ENCODE data around the gene TSPAN18.

TSPAN18 gene

GRCh38 chr11:44868021-44868420, 141.3 kb downstream of the TSPAN18 start:
- no peak for TF ChIP-seq ZSCAN4 (tag by site-specific recombination; IDR thresholded peaks at IDR 0.05)
- TF ChIP-seq ZNF514 (tag by site-specific recombination; IDR thresholded peaks at IDR 0.05): no peak
- TF ChIP-seq ZNF37A (tag by site-specific recombination; IDR thresholded peaks at IDR 0.05): no peak
- no peak overlapping the region for H3K27ac ChIP-seq (ENCODE audit: extremely low read depth, low read depth, low read length)
- CTCF ChIA-PET: interaction anchor here (0.9 to 1.6 kb wide), 4 partner anchors 26 to 93 kb away, joined by 3 to 8 read pairs (median 4); no protein-coding TSS in a partner anchor
- POLR2A ChIA-PET: interaction anchor here (0.7 kb wide), 1 partner anchor 24 kb away, joined by 3 read pairs; no protein-coding TSS in a partner anchor
- no peaks in the 10 kb centered on the region for H3K4me1 ChIP-seq (ENCODE audit: control insufficient read depth, insufficient read depth, low read length)
- H3K4me3 ChIP-seq (ENCODE audit: low read depth, low read length): no peak overlapping the region
- H3K36me3 ChIP-seq (ENCODE audit: control insufficient read depth in 2 of 2, insufficient read depth in 1 of 2, low read length in 2 of 2): no peaks in the 10 kb centered on the region
- H3K9me3 ChIP-seq (ENCODE audit: control insufficient read depth, insufficient read depth, low read depth, low read length): no peaks in the 10 kb centered on the region

- Histone ChIP-seq H3K36me3 (ENCODE audit: control insufficient read depth in 2 of 2, insufficient read depth in 1 of 2, low read length in 2 of 2) (no peaks in the 10 kb centered on the region), H3K27ac (ENCODE audit: extremely low read depth, low read depth, low read length) (no peak overlapping the region), H3K9me3 (ENCODE audit: control insufficient read depth, insufficient read depth, low read depth, low read length) (no peaks in the 10 kb centered on the region), H3K4me1 (ENCODE audit: control insufficient read depth, insufficient read depth, low read length) (no peaks in the 10 kb centered on the region), H3K4me3 (ENCODE audit: low read depth, low read length) (no peak overlapping the region)
- POLR2A ChIA-PET: interaction anchor here (0.7 kb wide), 1 partner anchor 25 kb away, joined by 3 read pairs; no protein-coding TSS in a partner anchor
- CTCF ChIA-PET: interaction anchor here (0.7 to 1.6 kb wide), 9 partner anchors 26 to 248 kb away, joined by 3 to 8 read pairs (median 4); no protein-coding TSS in a partner anchor
- TF ChIP-seq ZNF155 (tag by site-specific recombination; IDR thresholded peaks at IDR 0.05) (no peak), ZIC2 (tag by site-specific recombination; IDR thresholded peaks at IDR 0.05) (no peak), GLI4 (tag by site-specific recombination; IDR thresholded peaks at IDR 0.05) (no peak), ZNF624 (tag by site-specific recombination; IDR thresholded peaks at IDR 0.05) (no peak), ZNF645 (tag by site-specific recombination; IDR thresholded peaks at IDR 0.05) (no peak), ZNF530 (tag by site-specific recombination; IDR thresholded peaks at IDR 0.05; ENCODE audit: low read depth) (no peak), ZNF521 (tag by site-specific recombination; IDR thresholded peaks at IDR 0.05) (no peak)
- TF ChIP-seq, protein P1, sequence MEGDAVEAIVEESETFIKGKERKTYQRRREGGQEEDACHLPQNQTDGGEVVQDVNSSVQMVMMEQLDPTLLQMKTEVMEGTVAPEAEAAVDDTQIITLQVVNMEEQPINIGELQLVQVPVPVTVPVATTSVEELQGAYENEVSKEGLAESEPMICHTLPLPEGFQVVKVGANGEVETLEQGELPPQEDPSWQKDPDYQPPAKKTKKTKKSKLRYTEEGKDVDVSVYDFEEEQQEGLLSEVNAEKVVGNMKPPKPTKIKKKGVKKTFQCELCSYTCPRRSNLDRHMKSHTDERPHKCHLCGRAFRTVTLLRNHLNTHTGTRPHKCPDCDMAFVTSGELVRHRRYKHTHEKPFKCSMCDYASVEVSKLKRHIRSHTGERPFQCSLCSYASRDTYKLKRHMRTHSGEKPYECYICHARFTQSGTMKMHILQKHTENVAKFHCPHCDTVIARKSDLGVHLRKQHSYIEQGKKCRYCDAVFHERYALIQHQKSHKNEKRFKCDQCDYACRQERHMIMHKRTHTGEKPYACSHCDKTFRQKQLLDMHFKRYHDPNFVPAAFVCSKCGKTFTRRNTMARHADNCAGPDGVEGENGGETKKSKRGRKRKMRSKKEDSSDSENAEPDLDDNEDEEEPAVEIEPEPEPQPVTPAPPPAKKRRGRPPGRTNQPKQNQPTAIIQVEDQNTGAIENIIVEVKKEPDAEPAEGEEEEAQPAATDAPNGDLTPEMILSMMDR (tag by site-specific recombination; IDR thresholded peaks at IDR 0.05): no peak
Measured at GRCh38 chr11:44868455-44869421, 142.0 kb downstream of the TSPAN18 start.

DNA sequence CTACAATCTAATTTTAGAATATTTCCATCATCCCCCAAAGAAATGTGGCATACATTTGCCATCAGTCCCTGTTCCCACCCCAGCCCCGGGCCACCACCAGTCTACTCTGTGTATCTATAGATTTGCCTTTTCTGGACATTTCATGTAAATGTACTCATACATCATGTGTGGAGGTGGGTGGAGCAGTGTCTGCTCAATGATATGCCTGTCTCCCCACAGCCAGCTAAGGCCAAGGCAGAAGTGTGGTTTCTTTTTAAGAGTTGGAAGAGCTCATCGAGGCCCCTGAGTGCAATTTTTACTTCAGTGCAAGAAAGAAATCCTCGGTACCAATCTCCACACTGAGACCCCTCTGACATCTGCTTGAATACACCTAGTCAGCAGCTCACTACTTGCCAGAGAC, 143.4 kb downstream of the TSPAN18 start:
- no peak overlapping the region for H3K4me3 ChIP-seq (ENCODE audit: low read depth, low read length)
- POLR2A ChIA-PET: no interaction called here
- H3K27ac ChIP-seq (ENCODE audit: extremely low read depth, low read depth, low read length): no peak overlapping the region

More for the DNA sequence above, 143.4 kb downstream of the TSPAN18 start:
- TF ChIP-seq ZNF433 (tag by site-specific recombination; IDR thresholded peaks at IDR 0.05; ENCODE audit: low read depth): no peak
- TF ChIP-seq ZNF138 (tag by site-specific recombination; IDR thresholded peaks at IDR 0.05; ENCODE audit: borderline replicate concordance): no peak
- TF ChIP-seq ZFP3 (tag by site-specific recombination; IDR thresholded peaks at IDR 0.05; ENCODE audit: low read depth): no peak
- TF ChIP-seq ZNF837 (tag by site-specific recombination; IDR thresholded peaks at IDR 0.05): no peak
- TF ChIP-seq SP2 (tag by site-specific recombination; IDR thresholded peaks at IDR 0.05): no peak
- no peak for TF ChIP-seq ZNF473 (tag by site-specific recombination; IDR thresholded peaks at IDR 0.05)
- CTCF ChIA-PET: interaction anchor here (1.0 to 1.3 kb wide), 2 partner anchors 10 to 47 kb away, joined by 3 to 4 read pairs; no protein-coding TSS in a partner anchor
- Histone ChIP-seq H3K4me1 (ENCODE audit: control insufficient read depth, insufficient read depth, low read length) (no peaks in the 10 kb centered on the region), H3K9me3 (ENCODE audit: control insufficient read depth, insufficient read depth, low read depth, low read length) (no peaks in the 10 kb centered on the region), H3K36me3 (ENCODE audit: control insufficient read depth in 2 of 2, insufficient read depth in 1 of 2, low read length in 2 of 2) (no peaks in the 10 kb centered on the region)
